ENCODE results near the gene NSUN5.
"Not testable (repeated sequence)": the region's sequence is repeated elsewhere in the genome, so short reads cannot be mapped to it uniquely, and the experiment has no call there.

Gene NSUN5

DNA sequence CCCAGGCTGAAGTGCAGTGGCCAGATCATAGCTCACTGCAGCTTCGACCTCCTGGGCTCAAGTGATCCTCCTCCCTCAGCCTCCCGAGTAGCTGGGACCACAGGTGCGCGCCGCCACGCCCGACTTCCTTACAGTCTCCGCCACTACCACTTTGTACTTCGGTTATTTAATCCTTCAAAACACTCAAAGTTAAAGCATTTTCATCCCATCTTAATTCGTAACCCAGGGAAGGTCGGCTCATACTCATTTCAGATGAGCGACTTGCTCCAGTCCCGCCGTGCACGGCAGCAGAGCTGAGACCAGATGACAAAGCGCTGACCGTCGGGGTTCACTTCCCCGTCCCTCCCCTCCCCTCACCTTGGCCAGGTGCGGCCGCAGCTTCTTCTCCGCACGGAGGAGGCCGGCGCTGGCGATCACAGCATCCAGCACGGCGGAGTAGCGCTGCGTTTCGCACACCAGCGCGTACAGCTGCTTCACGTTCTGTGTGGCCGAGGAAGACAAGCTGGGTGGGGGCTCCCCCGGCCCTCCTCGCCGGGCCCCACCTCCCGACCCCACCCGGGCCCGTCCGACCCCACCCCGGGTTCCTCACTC is 457 bp downstream of the NSUN5 start:
- DNase-seq (ENCODE audit: low read depth) = no peak
- TF ChIP-seq CTCF (conservative IDR thresholded peaks at IDR 0.05; ENCODE audit: low read depth, low read length) = no peak
- peak overlapping the region; percentile 67 for H3K4me3 ChIP-seq (ENCODE audit: low read length)

GRCh38 chr7:73307436-73307835 is 1.2 kb downstream of the NSUN5 start:
- no peak for DNase-seq (ENCODE audit: low read depth)
- TF ChIP-seq CTCF (conservative IDR thresholded peaks at IDR 0.05; ENCODE audit: low read depth, low read length) = no peak
- peak overlapping the region; percentile 67 for H3K4me3 ChIP-seq (ENCODE audit: low read length)

GRCh38 chr7:73304612-73305387 is 3.8 kb downstream of the NSUN5 start:
- not testable (repeated sequence) for DNase-seq (ENCODE audit: low read depth); H3K4me3 ChIP-seq (ENCODE audit: low read length)

DNA sequence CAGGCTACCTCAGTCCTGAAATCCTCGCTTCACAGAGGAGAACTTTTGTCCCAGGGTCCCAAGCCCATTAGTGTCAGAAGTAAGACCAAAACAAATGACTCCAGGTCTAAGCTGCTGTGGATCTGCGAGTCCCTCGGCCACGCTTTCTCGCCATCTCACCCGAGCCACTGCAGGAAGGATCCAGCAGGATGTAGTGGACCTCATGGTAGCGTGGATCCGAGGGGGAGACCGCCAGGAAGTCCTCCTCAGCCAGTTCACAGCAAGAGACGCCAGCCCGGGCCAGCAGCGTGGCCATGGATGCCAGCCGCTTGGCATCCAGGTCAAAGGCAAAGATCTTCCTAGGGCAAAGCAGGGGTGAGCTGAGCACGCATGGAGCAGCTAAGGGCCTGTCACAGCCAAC is 4.6 kb downstream of the NSUN5 start:
- TF ChIP-seq CTCF (conservative IDR thresholded peaks at IDR 0.05; ENCODE audit: low read depth, low read length) = no peak
- no peak for DNase-seq (ENCODE audit: low read depth)

GRCh38 chr7:73303546-73303945 is 5.1 kb downstream of the NSUN5 start:
- TF ChIP-seq CTCF (conservative IDR thresholded peaks at IDR 0.05; ENCODE audit: low read depth, low read length) = no peak
- H3K4me3 ChIP-seq (ENCODE audit: low read length) = no peak overlapping the region
- no peak for DNase-seq (ENCODE audit: low read depth)

More for the DNA sequence above, 4.6 kb downstream of the NSUN5 start:
- H3K4me3 ChIP-seq (ENCODE audit: low read length) = no peak overlapping the region

DNA sequence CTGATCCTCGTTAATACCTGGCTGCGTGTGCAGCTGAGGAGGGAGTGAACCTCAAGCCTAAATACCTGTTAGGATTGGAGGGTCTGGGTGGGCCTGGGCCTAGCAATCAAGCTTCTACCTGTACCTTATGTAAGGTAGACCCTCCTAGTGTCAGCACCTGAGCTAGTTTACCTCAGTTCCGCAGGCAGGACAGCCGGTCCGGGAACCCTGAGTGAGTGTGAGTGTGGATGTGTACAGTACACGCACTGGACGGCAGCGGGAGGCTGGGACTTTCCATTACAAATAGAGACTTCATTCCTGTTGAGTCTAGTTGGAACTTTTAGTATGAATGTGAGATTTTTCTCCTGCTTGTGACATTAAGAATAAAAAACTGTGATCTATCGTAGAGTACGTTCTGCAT is 5.8 kb downstream of the NSUN5 start:
- not testable (repeated sequence) for H3K4me3 ChIP-seq (ENCODE audit: low read length); DNase-seq (ENCODE audit: low read depth)

- not testable (repeated sequence) for DNase-seq (ENCODE audit: low read depth); H3K4me3 ChIP-seq (ENCODE audit: low read length)
Observed at GRCh38 chr7:73301108-73301507, 7.5 kb downstream of the NSUN5 start.

- DNase-seq (ENCODE audit: low read depth); H3K4me3 ChIP-seq (ENCODE audit: low read length): not testable (repeated sequence)
Observed at GRCh38 chr7:73299812-73300211, 8.8 kb downstream of the NSUN5 start.

DNA sequence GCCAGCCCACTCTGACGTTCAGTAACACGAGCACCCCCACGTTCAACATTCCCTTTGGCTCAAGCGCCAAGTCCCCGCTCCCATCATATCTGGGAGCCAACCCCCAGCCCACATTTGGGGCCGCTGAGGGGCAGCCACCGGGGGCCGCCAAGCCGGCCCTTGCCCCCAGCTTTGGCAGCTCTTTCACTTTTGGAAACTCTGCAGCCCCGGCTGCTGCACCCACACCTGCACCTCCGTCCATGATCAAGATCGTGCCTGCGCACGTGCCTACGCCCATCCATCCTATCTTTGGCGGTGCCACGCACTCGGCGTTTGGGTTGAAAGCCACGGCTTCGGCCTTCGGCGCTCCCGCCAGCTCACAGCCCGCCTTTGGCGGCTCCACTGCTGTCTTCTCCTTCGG is 10.9 kb downstream of the NSUN5 start:
- not testable (repeated sequence) for DNase-seq (ENCODE audit: low read depth); H3K4me3 ChIP-seq (ENCODE audit: low read length)

- H3K4me3 ChIP-seq (ENCODE audit: low read length); DNase-seq (ENCODE audit: low read depth): not testable (repeated sequence)
Observed at GRCh38 chr7:73297235-73297634, 11.4 kb downstream of the NSUN5 start.

DNA sequence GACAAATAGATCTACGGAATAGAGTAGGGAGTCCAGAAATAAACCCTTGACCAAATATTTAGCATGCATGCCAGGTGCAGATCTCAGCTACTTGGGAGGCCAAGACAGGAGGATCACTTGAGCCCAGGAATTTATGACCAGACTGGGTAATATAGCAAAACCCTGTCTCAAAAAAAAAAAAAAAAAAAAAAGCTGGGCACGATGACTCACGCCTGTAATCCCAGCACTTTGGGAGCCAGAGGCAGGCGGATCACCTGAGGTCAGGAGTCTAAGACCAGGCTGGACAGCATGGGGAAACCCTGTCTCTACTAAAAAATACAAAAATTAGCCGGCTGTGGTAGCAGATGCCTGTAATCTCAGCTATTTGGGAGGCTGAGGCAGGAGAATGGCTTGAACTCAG is 31.4 kb downstream of the NSUN5 start:
- DNase-seq (ENCODE audit: low read depth) = not testable (repeated sequence)

DNA sequence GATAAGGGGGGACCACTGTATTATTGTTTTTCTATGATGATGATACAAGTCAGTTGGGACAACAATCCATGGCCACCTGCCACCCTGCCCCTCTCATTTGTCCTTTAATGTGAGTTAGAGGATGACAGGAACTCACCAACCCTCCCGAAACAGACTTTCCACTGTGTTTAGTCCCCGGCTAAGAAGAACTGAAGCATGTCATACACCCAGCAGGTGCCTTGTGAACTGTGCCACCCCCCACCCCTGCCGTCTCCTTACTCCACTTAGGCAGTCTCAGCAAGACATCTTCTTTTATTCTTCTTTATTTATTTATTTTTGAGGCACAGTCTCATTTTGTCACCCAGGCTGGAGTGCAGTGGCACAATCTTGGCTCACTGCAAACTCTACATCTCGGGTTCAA is 40.8 kb downstream of the NSUN5 start:
- not testable (repeated sequence) for H3K4me3 ChIP-seq (ENCODE audit: low read length); DNase-seq (ENCODE audit: low read depth)

More for the DNA sequence above, 31.4 kb downstream of the NSUN5 start:
- H3K4me3 ChIP-seq (ENCODE audit: low read length) = not testable (repeated sequence)

- H3K4me3 ChIP-seq (ENCODE audit: low read length); DNase-seq (ENCODE audit: low read depth): not testable (repeated sequence)
Observed at GRCh38 chr7:73266719-73267368, 41.8 kb downstream of the NSUN5 start.

- H3K4me3 ChIP-seq (ENCODE audit: low read length); DNase-seq (ENCODE audit: low read depth): not testable (repeated sequence)
Observed at GRCh38 chr7:73262416-73262815, 46.2 kb downstream of the NSUN5 start.
